ENCODE measurements around the gene MYF5. TPM values are rescaled to one million over a fixed set of nuclear protein-coding genes. Genes with fewer than 3 reads are reported as not detected.

Gene MYF5
- total RNA-seq, 1 donor from 2014 or later = not detected

GRCh38 chr12:80756875-80757274, 40.2 kb downstream of the MYF5 start:
- DNase-seq (ENCODE audit: low read depth) (peak; percentile 23), FAIRE-seq (no peak)
- no peaks in the 10 kb centered on the region for H3K36me3 ChIP-seq (ENCODE audit: control insufficient read depth, insufficient read depth, low read length)
- H3K4me3 ChIP-seq (ENCODE audit: low read depth, low read length) = no peak overlapping the region
- TF ChIP-seq CTCF (IDR thresholded peaks at IDR 0.05; ENCODE audit: insufficient read depth, low read length, severe bottlenecking) = no peak
- no peaks in the 10 kb centered on the region for H3K27me3 ChIP-seq (ENCODE audit: control insufficient read depth, insufficient read depth, low read length)

GRCh38 chr12:80761838-80762237, 45.1 kb downstream of the MYF5 start:
- Histone ChIP-seq H3K36me3 (ENCODE audit: control insufficient read depth, insufficient read depth, low read length) (no peaks in the 10 kb centered on the region), H3K27me3 (ENCODE audit: control insufficient read depth, insufficient read depth, low read length) (no peaks in the 10 kb centered on the region), H3K4me3 (ENCODE audit: low read depth, low read length) (no peak overlapping the region)
- DNase-seq (ENCODE audit: low read depth) (no peak), FAIRE-seq (no peak)
- TF ChIP-seq CTCF (IDR thresholded peaks at IDR 0.05; ENCODE audit: insufficient read depth, low read length, severe bottlenecking) = no peak

DNA sequence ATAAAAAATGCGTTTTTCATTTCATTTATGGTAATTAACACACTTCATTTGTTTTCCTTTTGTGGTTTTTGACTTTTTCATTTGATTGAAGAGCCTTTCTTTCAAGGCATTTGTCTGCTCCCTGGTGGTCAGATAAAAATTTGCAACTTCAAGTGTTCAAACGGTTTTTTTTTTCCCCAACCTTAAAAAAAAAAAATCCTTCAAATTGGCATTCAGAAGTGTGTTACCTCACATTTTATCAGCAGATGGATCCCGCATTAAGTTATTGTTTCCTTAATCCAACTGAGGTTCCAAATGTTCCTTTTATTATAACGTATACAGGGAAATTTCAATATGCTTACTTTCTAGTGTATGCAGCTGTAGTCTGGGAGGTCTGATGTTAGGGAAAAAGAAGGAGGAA, 47.2 kb downstream of the MYF5 start:
- TF ChIP-seq CTCF (IDR thresholded peaks at IDR 0.05; ENCODE audit: insufficient read depth, low read length, severe bottlenecking) = peak; percentile 52
- DNase-seq (ENCODE audit: low read depth) (peak; percentile 59), FAIRE-seq (no peak)
- Histone ChIP-seq H3K27me3 (ENCODE audit: control insufficient read depth, insufficient read depth, low read length) (no peaks in the 10 kb centered on the region), H3K36me3 (ENCODE audit: control insufficient read depth, insufficient read depth, low read length) (no peaks in the 10 kb centered on the region), H3K4me3 (ENCODE audit: low read depth, low read length) (no peak overlapping the region)

DNA sequence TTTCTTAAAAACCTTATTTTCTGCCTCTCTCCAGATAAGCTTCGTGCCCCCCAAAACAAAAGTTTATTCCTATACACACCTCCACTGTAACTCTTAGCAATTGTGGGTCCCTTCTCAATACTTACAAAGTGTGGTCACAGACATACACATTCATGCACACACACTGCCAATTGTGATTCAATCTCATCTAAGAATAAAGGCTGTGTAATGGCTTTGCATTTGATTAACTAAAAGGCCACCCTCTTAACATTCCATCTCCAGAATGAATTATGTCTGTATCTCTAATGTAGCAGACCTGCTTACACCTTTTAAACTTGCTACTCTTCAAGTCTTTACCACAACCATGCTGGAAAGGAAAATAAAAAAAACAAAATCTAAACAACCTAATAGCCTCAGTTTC, 49.5 kb downstream of the MYF5 start:
- no peaks in the 10 kb centered on the region for H3K27me3 ChIP-seq (ENCODE audit: control insufficient read depth, insufficient read depth, low read length)
- no peak overlapping the region for H3K4me3 ChIP-seq (ENCODE audit: low read depth, low read length)
- no peak for DNase-seq (ENCODE audit: low read depth)
- H3K36me3 ChIP-seq (ENCODE audit: control insufficient read depth, insufficient read depth, low read length) = no peaks in the 10 kb centered on the region
- no peak for FAIRE-seq
- TF ChIP-seq CTCF (IDR thresholded peaks at IDR 0.05; ENCODE audit: insufficient read depth, low read length, severe bottlenecking) = no peak

DNA sequence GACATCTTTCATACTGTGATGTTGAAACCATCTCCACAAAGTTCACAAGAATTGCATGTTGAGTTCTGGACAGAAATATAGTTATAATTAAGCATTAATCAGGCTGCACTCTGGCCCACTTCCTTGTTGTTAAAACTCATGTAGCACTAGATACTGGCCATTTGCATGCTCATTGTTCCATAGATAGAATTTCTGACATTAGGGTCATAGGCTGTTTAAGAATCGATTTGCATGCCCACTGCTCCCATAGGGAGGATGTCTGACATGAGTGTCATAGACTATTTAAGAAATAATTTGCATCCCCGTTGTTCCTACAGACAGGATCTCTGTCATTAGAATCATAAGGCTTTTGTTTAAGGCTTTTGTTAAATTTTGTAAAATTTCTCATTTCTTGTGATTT, 50.2 kb downstream of the MYF5 start:
- no peaks in the 10 kb centered on the region for H3K36me3 ChIP-seq (ENCODE audit: control insufficient read depth, insufficient read depth, low read length)
- no peak overlapping the region for H3K4me3 ChIP-seq (ENCODE audit: low read depth, low read length)
- no peak for FAIRE-seq
- H3K27me3 ChIP-seq (ENCODE audit: control insufficient read depth, insufficient read depth, low read length) = no peaks in the 10 kb centered on the region
- no peak for TF ChIP-seq CTCF (IDR thresholded peaks at IDR 0.05; ENCODE audit: insufficient read depth, low read length, severe bottlenecking)
- DNase-seq (ENCODE audit: low read depth) = no peak

Other genes starting within 250 kb of the MYF5 start
- gene MYF6, start 9.3 kb upstream of the MYF5 start, total RNA-seq = not detected in 2 replicates
- under 0.01 TPM in 1 of 2 replicates, not detected in the other for gene LIN7A, start 221.0 kb downstream of the MYF5 start, total RNA-seq

All from bronchial epithelial cell (primary cell).